Cardiac muscle cell (in vitro differentiated cells and primary cell): ENCODE measurements around the gene CFAP65. TPM values are rescaled to one million over a fixed set of nuclear protein-coding genes. Genes with fewer than 3 reads are reported as not detected.
A peak's percentile ranks its signal among the peaks of the same experiment; 100 is the strongest.

Source experiments
- DNase-seq, 2 donors: peaks; one replicate each; pipeline versions ENCODE4 v3.0.0 to v3.0.0-alpha.2; 2010 to 2017; ENCODE audit warnings: low read depth in 1 of 2, low spot score in 1 of 2
- H3K27ac ChIP-seq: fragments of 200-600 bp; sonication (generic); 2 replicates; pipeline ENCODE4 v1.5.1; 2016
- H3K27me3 ChIP-seq: fragments of 200-600 bp; sonication (generic); 2 replicates; pipeline ENCODE4 v1.6.0; 2016; ENCODE audit warnings: control low read depth
- H3K36me3 ChIP-seq: fragments of 200-600 bp; sonication (generic); 2 replicates; pipeline ENCODE4 v1.5.1; 2016; ENCODE audit warnings: control low read depth
- H3K4me1 ChIP-seq: fragments of 200-600 bp; sonication (generic); 2 replicates; pipeline ENCODE4 v1.8.1; 2017; ENCODE audit warnings: low read depth, mild to moderate bottlenecking, mixed run types
- H3K4me3 ChIP-seq: fragments of 200-600 bp; sonication (generic); 2 replicates; pipeline ENCODE4 v1.5.1; 2016; ENCODE audit warnings: mild to moderate bottlenecking
- H3K9me3 ChIP-seq: fragments of 200-600 bp; sonication (generic); 2 replicates; pipeline ENCODE4 v1.5.1; 2017; ENCODE audit warnings: low read depth, mild to moderate bottlenecking, control low read depth
- CTCF ChIP-seq: IDR thresholded peaks from 2 replicates; pipeline ENCODE4 v1.5.1; 2012; ENCODE audit warnings: low read depth, mild to moderate bottlenecking, low read length
- polyA plus RNA-seq: library from polyadenylated mRNA; unstranded; fragments of >200 nt; fragmentation: Nextera tagmentation; extraction: Ambion mirVana; gene quantifications from 2 replicates; pipeline ENCODE4 v1.2.1, GENCODE V29; 2016
- total RNA-seq: library from RNA; depleted of rRNA; stranded (reverse); fragments of >200 nt; gene quantifications from 2 replicates; pipeline ENCODE4 v1.2.3, GENCODE V29; 2016

Gene CFAP65
- total and polyA plus RNA-seq, 2 experiments from 2014 or later, result 0.45 to 2.2 TPM

GRCh38 chr2:218959141-218959731, 82.1 kb downstream of the CFAP65 start, which contains the start of gene CDK5R2:
Gene CDK5R2 (plus strand): TSS chr2:218959666. CDS start chr2:218959821, 155 bp downstream.
- H3K4me1 ChIP-seq, result peaks cover 8% of the 10 kb centered on the region
- no peaks in the 10 kb centered on the region for H3K9me3 ChIP-seq
- peaks cover 73% of the 10 kb centered on the region for H3K27me3 ChIP-seq
- no peaks in the 10 kb centered on the region for H3K36me3 ChIP-seq
- H3K27ac ChIP-seq, result no peak within 1 kb of the TSS
- TF ChIP-seq CTCF, result no peak
- peak within 1 kb of the TSS; percentile 51 for H3K4me3 ChIP-seq
- DNase-seq, result peak; percentile 93 to 94

DNA sequence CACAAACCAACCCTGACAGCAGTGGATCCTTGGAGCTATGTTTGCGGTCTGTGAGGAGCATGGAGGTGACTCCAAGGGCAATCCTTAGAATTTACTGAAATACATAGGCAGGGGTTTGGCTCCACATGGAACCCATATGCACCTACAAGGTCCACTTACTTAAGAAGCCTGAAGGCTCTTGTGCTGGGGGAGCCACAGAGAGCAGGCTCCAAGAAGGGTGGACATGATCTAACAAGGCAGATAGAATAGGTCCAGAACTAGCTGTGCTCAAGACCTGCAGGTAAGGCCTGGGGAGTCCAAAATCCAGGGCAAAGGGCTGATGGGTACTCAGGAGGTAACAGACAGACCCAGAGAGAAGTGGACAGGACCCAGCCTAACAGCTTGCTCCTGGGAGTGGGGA, 83.0 kb downstream of the CFAP65 start:
- Histone ChIP-seq H3K36me3 (no peaks in the 10 kb centered on the region), H3K4me3 (no peak overlapping the region), H3K4me1 (no peaks in the 10 kb centered on the region), H3K9me3 (no peaks in the 10 kb centered on the region), H3K27ac (no peak overlapping the region), H3K27me3 (peaks cover 79% of the 10 kb centered on the region)
- no peak for DNase-seq
- no peak for TF ChIP-seq CTCF

DNA sequence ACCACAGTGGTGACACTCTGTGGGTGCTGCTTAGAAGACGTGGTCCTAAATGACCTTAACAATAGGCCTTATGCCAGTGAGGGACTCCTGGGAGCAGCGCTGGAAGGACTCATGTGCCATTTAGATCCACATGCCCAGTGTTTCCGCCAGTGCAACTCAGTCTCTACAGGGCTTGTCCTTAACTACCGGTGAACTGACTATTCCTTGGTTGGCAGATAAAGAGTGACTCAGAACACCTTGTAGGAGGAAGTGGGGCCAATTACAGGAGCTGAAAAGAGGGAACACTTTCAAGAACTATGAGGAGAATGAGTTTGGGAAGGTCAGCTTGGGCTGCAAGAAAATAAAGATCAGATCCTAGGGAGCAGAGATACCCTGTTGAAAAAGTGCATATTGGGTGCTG, 83.6 kb downstream of the CFAP65 start:
- Histone ChIP-seq H3K4me1 (no peaks in the 10 kb centered on the region), H3K4me3 (no peak overlapping the region), H3K9me3 (no peaks in the 10 kb centered on the region), H3K36me3 (no peaks in the 10 kb centered on the region), H3K27ac (no peak overlapping the region), H3K27me3 (peaks cover 79% of the 10 kb centered on the region)
- TF ChIP-seq CTCF, result no peak
- DNase-seq, result no peak

GRCh38 chr2:218956039-218956438, 85.3 kb downstream of the CFAP65 start:
- H3K36me3 ChIP-seq, result no peaks in the 10 kb centered on the region
- DNase-seq, result no peak
- TF ChIP-seq CTCF, result no peak
- H3K9me3 ChIP-seq, result no peaks in the 10 kb centered on the region
- peaks cover 66% of the 10 kb centered on the region for H3K27me3 ChIP-seq
- H3K4me3 ChIP-seq, result no peak overlapping the region
- no peaks in the 10 kb centered on the region for H3K4me1 ChIP-seq
- H3K27ac ChIP-seq, result no peak overlapping the region

DNA sequence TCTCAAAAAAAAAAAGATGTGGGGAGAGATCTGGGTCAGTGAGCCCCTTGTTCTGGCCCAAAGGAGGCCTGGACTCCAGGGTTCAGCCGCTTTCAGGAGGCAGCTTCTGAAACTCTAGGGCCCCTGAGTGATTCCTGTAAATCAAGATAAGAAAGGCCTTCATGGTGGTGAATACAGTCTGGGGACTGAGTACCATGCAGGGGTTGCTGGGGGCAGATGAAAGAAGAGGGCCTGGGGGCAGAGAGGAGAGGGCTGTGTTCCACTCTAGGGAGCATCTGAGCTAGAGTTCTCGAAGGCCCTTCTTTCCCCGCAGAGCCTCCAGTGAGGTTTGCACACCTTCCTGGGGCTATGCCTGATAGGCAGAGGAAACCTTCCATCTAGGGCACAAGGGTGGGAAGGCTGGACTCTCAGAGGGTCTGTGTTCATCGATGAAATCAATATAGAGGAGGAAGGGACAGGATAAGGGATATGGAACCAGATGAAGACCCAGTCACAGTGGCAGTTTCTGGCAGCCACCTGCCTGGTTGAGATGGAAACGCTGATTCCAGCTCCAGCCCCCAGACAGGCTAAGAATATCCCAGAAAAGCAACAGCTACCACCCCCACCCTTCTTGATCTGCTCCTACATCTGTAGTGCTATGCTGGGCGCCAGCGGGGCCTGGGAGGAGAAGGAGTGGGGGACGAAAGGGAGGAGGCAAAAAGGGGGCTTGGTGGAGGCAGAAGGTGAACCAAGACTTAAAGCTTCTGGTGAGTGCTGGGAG, 86.6 kb downstream of the CFAP65 start:
- no peaks in the 10 kb centered on the region for H3K36me3 ChIP-seq
- no peak for TF ChIP-seq CTCF
- H3K27me3 ChIP-seq, result peaks cover 53% of the 10 kb centered on the region

More for the DNA sequence above, 86.6 kb downstream of the CFAP65 start:
- no peak for DNase-seq
- Histone ChIP-seq H3K4me3 (no peak overlapping the region), H3K9me3 (no peaks in the 10 kb centered on the region), H3K4me1 (no peaks in the 10 kb centered on the region), H3K27ac (no peak overlapping the region)
